Breast epithelium (tissue), 3 donors: Measurements from ENCODE around the gene SIGLEC10.

Source experiments
- CTCF ChIP-seq, 3 donors: fragments of 450-650 bp; IDR thresholded peaks; one replicate each; pipeline ENCODE4 v1.5.1; 2016 to 2017; ENCODE audit warnings: antibody characterized with exemption in 3 of 3, mild to moderate bottlenecking in 3 of 3, moderate library complexity in 3 of 3
- POLR2A ChIP-seq: fragments of 450-650 bp; IDR thresholded peaks from one replicate; pipeline ENCODE4 v1.6.1; 2016; ENCODE audit warnings: antibody characterized with exemption, mild to moderate bottlenecking, moderate library complexity

- TF ChIP-seq CTCF (IDR thresholded peaks at IDR 0.05) (no peak), POLR2A (no peak)
These were observed 22.6 kb upstream of the SIGLEC10 start for GRCh38 chr19:51440052-51440451.
